Measurements from ENCODE around the gene ANKRD18B.
"Not testable (repeated sequence)": the region's sequence is repeated elsewhere in the genome, so short reads cannot be mapped to it uniquely, and the experiment has no call there.

ANKRD18B gene

DNA sequence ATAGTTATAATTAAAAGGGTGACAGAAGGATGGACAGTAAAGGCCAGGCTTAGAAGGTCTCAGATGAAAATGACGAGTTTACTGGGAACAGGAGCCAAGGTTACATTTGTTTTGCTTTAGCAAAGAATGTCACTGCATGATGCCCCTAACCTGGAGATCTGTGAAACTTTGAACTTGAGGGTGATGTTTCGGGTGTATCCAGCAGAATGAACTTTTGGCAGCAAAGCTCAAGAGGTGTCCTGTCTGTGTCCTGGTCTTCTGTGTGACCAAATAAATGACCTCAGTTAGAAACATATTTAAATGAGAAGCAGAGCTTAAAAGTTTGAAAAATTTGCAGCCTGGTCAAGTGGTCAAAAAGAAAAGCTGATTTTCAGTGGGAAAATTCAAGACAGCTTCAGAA lies 64.8 kb downstream of the ANKRD18B start:
- H3K27me3 ChIP-seq (ENCODE audit: control insufficient read depth, insufficient read depth, low read length); H3K36me3 ChIP-seq (ENCODE audit: control insufficient read depth, insufficient read depth, low read length); H3K9ac ChIP-seq (ENCODE audit: low read depth, low read length); H3K9me3 ChIP-seq (ENCODE audit: control insufficient read depth, insufficient read depth, low read length); H3K4me3 ChIP-seq (ENCODE audit: low read depth, low read length); H3K4me1 ChIP-seq (ENCODE audit: control insufficient read depth, insufficient read depth, low read length): not testable (repeated sequence)

- not testable (repeated sequence) for H3K36me3 ChIP-seq (ENCODE audit: control insufficient read depth, insufficient read depth, low read length); H3K4me3 ChIP-seq (ENCODE audit: low read depth, low read length); H3K9ac ChIP-seq (ENCODE audit: low read depth, low read length); H3K9me3 ChIP-seq (ENCODE audit: control insufficient read depth, insufficient read depth, low read length); H3K4me1 ChIP-seq (ENCODE audit: control insufficient read depth, insufficient read depth, low read length); H3K27me3 ChIP-seq (ENCODE audit: control insufficient read depth, insufficient read depth, low read length)
Observed at GRCh38 chr9:33590857-33591256, 66.8 kb downstream of the ANKRD18B start.

DNA sequence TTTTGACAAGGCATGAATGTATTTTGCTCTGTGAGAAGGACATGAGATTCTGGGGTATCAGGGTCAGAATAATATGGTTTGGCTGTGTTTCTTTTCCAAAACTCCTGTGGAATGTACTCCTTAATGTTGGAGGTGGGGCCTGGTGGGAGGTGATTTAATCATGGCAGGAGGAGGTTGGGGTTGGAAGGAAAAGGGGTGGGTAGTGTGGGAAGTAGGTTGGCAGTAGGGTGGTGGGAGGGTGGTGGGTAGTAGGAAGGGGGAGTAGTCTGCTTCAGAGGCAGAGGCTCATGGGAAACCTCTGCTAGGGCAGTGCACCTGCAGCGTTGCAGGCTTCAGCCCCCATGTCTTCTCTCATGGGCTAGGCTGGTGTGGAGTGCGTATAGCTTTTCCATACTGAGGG lies 72.9 kb downstream of the ANKRD18B start:
- not testable (repeated sequence) for H3K4me1 ChIP-seq (ENCODE audit: control insufficient read depth, insufficient read depth, low read length); H3K36me3 ChIP-seq (ENCODE audit: control insufficient read depth, insufficient read depth, low read length); H3K4me3 ChIP-seq (ENCODE audit: low read depth, low read length); H3K27me3 ChIP-seq (ENCODE audit: control insufficient read depth, insufficient read depth, low read length); H3K9ac ChIP-seq (ENCODE audit: low read depth, low read length); H3K9me3 ChIP-seq (ENCODE audit: control insufficient read depth, insufficient read depth, low read length)

GRCh38 chr9:33597386-33597785 lies 73.3 kb downstream of the ANKRD18B start:
- H3K9ac ChIP-seq (ENCODE audit: low read depth, low read length); H3K36me3 ChIP-seq (ENCODE audit: control insufficient read depth, insufficient read depth, low read length); H3K27me3 ChIP-seq (ENCODE audit: control insufficient read depth, insufficient read depth, low read length); H3K4me1 ChIP-seq (ENCODE audit: control insufficient read depth, insufficient read depth, low read length); H3K9me3 ChIP-seq (ENCODE audit: control insufficient read depth, insufficient read depth, low read length); H3K4me3 ChIP-seq (ENCODE audit: low read depth, low read length): not testable (repeated sequence)

DNA sequence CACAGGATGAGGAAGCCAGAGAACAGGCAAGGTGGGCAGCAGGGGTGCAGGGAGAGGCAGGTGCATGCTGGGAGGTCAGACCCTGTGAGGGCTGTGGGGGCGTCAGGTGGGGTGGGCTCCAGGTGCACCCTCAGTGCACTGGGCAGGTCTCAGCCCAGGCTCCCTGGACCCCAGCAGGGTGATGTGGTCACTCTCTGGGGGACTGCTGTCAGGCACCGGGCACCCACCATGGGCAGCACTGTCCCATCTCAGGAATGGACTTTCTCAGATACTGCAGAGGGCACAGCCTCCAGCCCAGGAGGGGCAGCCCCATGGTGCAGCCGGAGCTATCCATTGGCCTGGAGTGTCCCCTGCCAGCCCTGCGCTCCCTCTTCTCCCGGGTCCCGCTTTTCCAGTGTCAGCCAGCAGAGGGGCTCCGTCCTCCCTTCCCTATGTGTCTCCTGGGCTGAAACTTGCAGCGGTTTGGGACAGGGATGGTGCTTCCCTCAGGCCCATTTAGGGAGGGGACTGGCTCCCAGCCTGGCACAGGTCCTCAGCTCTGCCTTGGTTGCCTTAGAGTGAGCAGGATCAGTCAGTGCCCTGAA lies 74.8 kb downstream of the ANKRD18B start:
- H3K36me3 ChIP-seq (ENCODE audit: control insufficient read depth, insufficient read depth, low read length); H3K4me1 ChIP-seq (ENCODE audit: control insufficient read depth, insufficient read depth, low read length); H3K9me3 ChIP-seq (ENCODE audit: control insufficient read depth, insufficient read depth, low read length); H3K27me3 ChIP-seq (ENCODE audit: control insufficient read depth, insufficient read depth, low read length); H3K4me3 ChIP-seq (ENCODE audit: low read depth, low read length); H3K9ac ChIP-seq (ENCODE audit: low read depth, low read length): not testable (repeated sequence)

DNA sequence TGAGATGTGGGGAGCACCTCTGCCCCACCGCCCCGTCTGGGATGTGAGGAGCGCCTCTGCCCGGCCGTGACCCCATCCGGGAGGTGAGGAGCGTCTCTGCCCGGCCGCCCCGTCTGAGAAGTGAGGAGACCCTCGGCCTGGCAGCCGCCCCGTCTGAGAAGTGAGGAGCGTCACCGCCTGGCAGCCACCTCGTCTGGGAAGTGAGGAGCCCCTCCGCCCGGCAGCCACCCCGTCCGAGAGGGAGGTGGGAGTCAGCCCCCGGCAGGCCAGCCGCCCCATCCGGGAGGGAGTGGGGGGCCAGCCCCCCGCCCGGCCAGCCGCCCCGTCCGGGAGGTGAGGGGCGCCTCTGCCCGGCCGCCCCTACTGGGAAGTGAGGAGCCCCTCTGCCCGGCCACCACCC lies 76.9 kb downstream of the ANKRD18B start:
- not testable (repeated sequence) for H3K9ac ChIP-seq (ENCODE audit: low read depth, low read length); H3K36me3 ChIP-seq (ENCODE audit: control insufficient read depth, insufficient read depth, low read length); H3K4me3 ChIP-seq (ENCODE audit: low read depth, low read length); H3K27me3 ChIP-seq (ENCODE audit: control insufficient read depth, insufficient read depth, low read length); H3K9me3 ChIP-seq (ENCODE audit: control insufficient read depth, insufficient read depth, low read length); H3K4me1 ChIP-seq (ENCODE audit: control insufficient read depth, insufficient read depth, low read length)

DNA sequence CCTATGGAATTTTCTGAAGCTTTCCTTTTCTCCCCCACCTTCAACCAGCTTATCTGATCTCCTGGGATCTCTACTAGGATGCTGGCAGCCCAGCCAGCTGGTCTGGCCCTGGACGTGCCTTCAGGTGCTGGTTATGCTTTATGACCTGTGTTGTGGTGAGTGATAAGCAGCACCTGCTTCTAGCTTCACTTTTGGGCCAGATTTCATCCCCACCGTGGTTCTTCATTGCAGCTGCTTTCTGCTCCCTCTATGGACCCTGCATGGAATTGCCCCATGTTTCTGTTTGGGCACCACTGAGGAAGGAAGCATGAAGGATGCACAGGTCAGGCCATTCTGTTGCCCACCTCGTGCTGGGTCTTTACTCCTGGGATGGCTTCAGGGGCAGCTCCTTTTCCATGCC lies 80.2 kb downstream of the ANKRD18B start:
- not testable (repeated sequence) for H3K9ac ChIP-seq (ENCODE audit: low read depth, low read length); H3K4me1 ChIP-seq (ENCODE audit: control insufficient read depth, insufficient read depth, low read length); H3K9me3 ChIP-seq (ENCODE audit: control insufficient read depth, insufficient read depth, low read length); H3K36me3 ChIP-seq (ENCODE audit: control insufficient read depth, insufficient read depth, low read length); H3K27me3 ChIP-seq (ENCODE audit: control insufficient read depth, insufficient read depth, low read length); H3K4me3 ChIP-seq (ENCODE audit: low read depth, low read length)

- H3K27me3 ChIP-seq (ENCODE audit: control insufficient read depth, insufficient read depth, low read length); H3K9ac ChIP-seq (ENCODE audit: low read depth, low read length); H3K9me3 ChIP-seq (ENCODE audit: control insufficient read depth, insufficient read depth, low read length); H3K36me3 ChIP-seq (ENCODE audit: control insufficient read depth, insufficient read depth, low read length); H3K4me3 ChIP-seq (ENCODE audit: low read depth, low read length); H3K4me1 ChIP-seq (ENCODE audit: control insufficient read depth, insufficient read depth, low read length): not testable (repeated sequence)
Observed at GRCh38 chr9:33604936-33605335, 80.9 kb downstream of the ANKRD18B start.

- no peak overlapping the region for H3K4me3 ChIP-seq (ENCODE audit: low read depth, low read length)
- H3K27me3 ChIP-seq (ENCODE audit: control insufficient read depth, insufficient read depth, low read length) = no peaks in the 10 kb centered on the region
- H3K4me1 ChIP-seq (ENCODE audit: control insufficient read depth, insufficient read depth, low read length) = no peaks in the 10 kb centered on the region
Observed at GRCh38 chr9:33611358-33611757, 87.3 kb downstream of the ANKRD18B start.

GRCh38 chr9:33612410-33612809 lies 88.4 kb downstream of the ANKRD18B start:
- not testable (repeated sequence) for H3K27me3 ChIP-seq (ENCODE audit: control insufficient read depth, insufficient read depth, low read length); H3K9ac ChIP-seq (ENCODE audit: low read depth, low read length); H3K4me1 ChIP-seq (ENCODE audit: control insufficient read depth, insufficient read depth, low read length); H3K4me3 ChIP-seq (ENCODE audit: low read depth, low read length); H3K9me3 ChIP-seq (ENCODE audit: control insufficient read depth, insufficient read depth, low read length); H3K36me3 ChIP-seq (ENCODE audit: control insufficient read depth, insufficient read depth, low read length)

More at GRCh38 chr9:33611358-33611757, 87.3 kb downstream of the ANKRD18B start:
- no peak overlapping the region for H3K9ac ChIP-seq (ENCODE audit: low read depth, low read length)
- H3K9me3 ChIP-seq (ENCODE audit: control insufficient read depth, insufficient read depth, low read length) = no peaks in the 10 kb centered on the region
- no peaks in the 10 kb centered on the region for H3K36me3 ChIP-seq (ENCODE audit: control insufficient read depth, insufficient read depth, low read length)

DNA sequence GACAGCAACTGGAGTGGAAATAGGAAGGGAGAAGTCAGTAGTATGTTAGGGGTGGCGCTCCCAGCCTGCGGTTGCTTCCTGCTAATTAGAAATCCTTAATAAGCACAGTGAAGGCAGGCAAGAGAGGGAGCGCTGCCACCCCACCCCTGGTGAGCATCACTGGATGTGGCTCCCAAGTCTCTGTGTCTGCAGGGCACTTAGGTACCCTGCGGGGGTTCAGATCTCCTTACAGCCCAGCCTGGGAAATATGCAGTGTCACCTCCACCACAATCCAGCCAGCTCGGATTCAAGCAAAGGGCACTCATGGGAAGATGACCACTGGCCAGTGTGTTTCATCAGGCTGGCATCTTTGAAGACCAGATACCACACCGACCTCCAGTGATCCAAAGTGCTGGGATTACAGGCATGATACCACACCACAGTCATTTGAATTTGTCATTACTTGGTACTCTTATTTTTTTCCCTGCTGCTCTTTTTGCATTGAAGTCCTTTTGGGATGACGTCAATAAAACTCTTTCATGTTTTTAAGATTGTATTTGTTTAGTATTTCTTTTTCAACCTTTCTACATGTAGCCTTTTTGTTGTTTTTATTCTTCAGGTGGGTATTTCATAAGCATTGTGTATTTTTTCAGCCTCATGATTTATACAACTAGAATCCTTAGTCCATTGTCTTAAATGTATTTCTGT lies 90.1 kb downstream of the ANKRD18B start:
- H3K4me3 ChIP-seq (ENCODE audit: low read depth, low read length) = no peak overlapping the region
- no peaks in the 10 kb centered on the region for H3K36me3 ChIP-seq (ENCODE audit: control insufficient read depth, insufficient read depth, low read length)
- no peaks in the 10 kb centered on the region for H3K27me3 ChIP-seq (ENCODE audit: control insufficient read depth, insufficient read depth, low read length)
- no peaks in the 10 kb centered on the region for H3K4me1 ChIP-seq (ENCODE audit: control insufficient read depth, insufficient read depth, low read length)
- no peak overlapping the region for H3K9ac ChIP-seq (ENCODE audit: low read depth, low read length)
- no peaks in the 10 kb centered on the region for H3K9me3 ChIP-seq (ENCODE audit: control insufficient read depth, insufficient read depth, low read length)

- H3K27me3 ChIP-seq (ENCODE audit: control insufficient read depth, insufficient read depth, low read length); H3K4me1 ChIP-seq (ENCODE audit: control insufficient read depth, insufficient read depth, low read length); H3K9me3 ChIP-seq (ENCODE audit: control insufficient read depth, insufficient read depth, low read length); H3K4me3 ChIP-seq (ENCODE audit: low read depth, low read length); H3K36me3 ChIP-seq (ENCODE audit: control insufficient read depth, insufficient read depth, low read length); H3K9ac ChIP-seq (ENCODE audit: low read depth, low read length): not testable (repeated sequence)
Observed at GRCh38 chr9:33618370-33618769, 94.3 kb downstream of the ANKRD18B start.

Data from iPS-15b (cell line).